Spinal cord (tissue), 10 donors: ENCODE results near the gene DBR1. TPM values are rescaled to one million over a fixed set of nuclear protein-coding genes. Genes with fewer than 3 reads are reported as not detected.

Experiments used
- DNase-seq, 6 donors: peaks; one replicate each; pipeline versions ENCODE4 v3.0.0 to v3.0.0-alpha.2; 2013 to 2015; ENCODE audit warnings: low spot score in 6 of 6, low read depth in 4 of 6
- H3K27ac ChIP-seq: one replicate; pipeline ENCODE4 v1.5.1; 2013; ENCODE audit warnings: low read depth, low read length, control low read depth
- H3K27me3 ChIP-seq: one replicate; pipeline ENCODE4 v1.6.1; 2013; ENCODE audit warnings: low read length; ENCODE audit not compliant: control insufficient read depth, insufficient read depth
- H3K36me3 ChIP-seq: one replicate; pipeline ENCODE4 v1.6.1; 2013; ENCODE audit warnings: low read length; ENCODE audit not compliant: control insufficient read depth, insufficient read depth
- H3K4me1 ChIP-seq: one replicate; pipeline ENCODE4 v1.6.1; 2013; ENCODE audit warnings: low read length; ENCODE audit not compliant: control insufficient read depth, insufficient read depth
- H3K4me3 ChIP-seq: one replicate; pipeline ENCODE4 v1.5.1; 2013; ENCODE audit warnings: low read depth, low read length, control low read depth
- H3K9me3 ChIP-seq: one replicate; pipeline ENCODE4 v1.6.1; 2013; ENCODE audit warnings: low read length; ENCODE audit not compliant: control insufficient read depth, insufficient read depth
- WGBS: methylation state at CpG from one replicate; pipeline ENCODE4 v1.1.5; 2013; ENCODE audit warnings: missing lambda C conversion rate; ENCODE audit not compliant: insufficient coverage; 5-methylcytosine and 5-hydroxymethylcytosine counted together
- polyA plus RNA-seq, 2 donors: library from polyadenylated mRNA; unstranded; fragments of 120-200 nt; gene quantifications; one replicate each; pipeline ENCODE4 v1.2.1, GENCODE V29; 2013; ENCODE audit not compliant: insufficient read length in 2 of 2
- total RNA-seq, 2 donors: library from RNA; depleted of rRNA in 1 of 2; stranded (reverse); fragments of 120-200 nt in 1 of 2; fragments of >200 nt in 1 of 2; gene quantifications; one replicate each; pipeline versions ENCODE4 v1.2.3 to v1.2.4, GENCODE V29; 2013 to 2014
- donor health status: healthy.

DBR1 gene
- total and polyA plus RNA-seq, 4 donors = 11.9 to 19.9 (median 15.5) TPM

GRCh38 chr3:138188013-138188730, 13.5 kb upstream of the DBR1 start:
- Histone ChIP-seq H3K27me3 (peaks cover 12% of the 10 kb centered on the region), H3K9me3 (no peaks in the 10 kb centered on the region), H3K27ac (peak overlapping the region; percentile 93), H3K36me3 (peaks cover 5% of the 10 kb centered on the region), H3K4me3 (peak overlapping the region; percentile 86), H3K4me1 (no peaks in the 10 kb centered on the region)
- DNase-seq = no peak
- 6% methylated on average over 10 of the region's 17 CpGs for WGBS

DNA sequence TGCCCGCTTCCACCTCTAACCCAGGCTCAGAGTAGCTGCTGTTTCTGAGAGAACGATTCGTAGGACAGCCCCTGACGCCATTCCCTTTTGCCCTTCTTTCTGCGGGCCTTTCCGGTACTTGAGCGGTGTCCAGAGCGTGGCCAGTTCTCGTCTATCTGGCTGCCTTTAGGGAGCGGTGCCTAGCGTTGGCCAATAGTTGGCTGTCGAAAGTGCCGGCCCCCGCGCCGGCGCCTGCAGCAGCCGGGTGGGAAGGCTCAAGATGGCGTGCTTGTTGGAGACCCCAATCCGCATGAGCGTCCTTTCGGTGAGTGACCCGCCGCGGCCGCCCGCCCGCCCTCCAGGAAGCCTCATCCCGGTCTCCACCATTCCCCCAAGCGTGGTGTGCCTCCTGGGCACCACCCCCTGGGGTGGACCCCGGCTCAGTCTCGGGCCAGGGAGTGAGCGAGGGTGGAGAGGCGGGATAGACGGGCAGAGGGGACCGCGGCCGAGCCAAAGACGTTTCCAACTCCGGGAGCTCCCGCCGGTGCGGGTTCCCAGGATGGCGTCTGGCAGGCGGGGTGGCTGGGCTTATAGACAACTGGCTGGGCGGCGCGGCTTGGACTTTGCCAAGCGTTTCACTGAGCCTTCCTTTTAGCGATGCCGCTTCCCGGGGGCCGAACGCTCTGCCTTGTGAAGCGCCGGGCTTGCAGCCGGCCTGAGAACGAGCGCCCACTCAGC, 12.7 kb upstream of the DBR1 start, which contains the start of gene ARMC8:
Gene ARMC8 (plus strand): TSS at position 6 of the 717 bp plus-strand sequence. CDS start 254 bp downstream, at position 260.
- Histone ChIP-seq H3K4me1 (no peaks in the 10 kb centered on the region), H3K27me3 (peaks cover 19% of the 10 kb centered on the region), H3K27ac (peak within 1 kb of the TSS; percentile 93), H3K9me3 (no peaks in the 10 kb centered on the region), H3K4me3 (peak within 1 kb of the TSS; percentile 86), H3K36me3 (peaks cover 3% of the 10 kb centered on the region)
- peak in 3 of 6 donors; percentile 49 to 93 (median 85) for DNase-seq
- WGBS = 0% methylated on average over 58 of the region's 59 CpGs

GRCh38 chr3:138186803-138187295, 12.1 kb upstream of the DBR1 start:
- WGBS = 0% methylated on average over 14 of the region's 25 CpGs
- H3K27me3 ChIP-seq = peaks cover 19% of the 10 kb centered on the region
- H3K36me3 ChIP-seq = peaks cover 2% of the 10 kb centered on the region
- no peaks in the 10 kb centered on the region for H3K4me1 ChIP-seq
- no peaks in the 10 kb centered on the region for H3K9me3 ChIP-seq
- DNase-seq = peak in 4 of 6 donors; percentile 80 to 97 (median 90)
- peak overlapping the region; percentile 86 for H3K4me3 ChIP-seq
- H3K27ac ChIP-seq = peak overlapping the region; percentile 93

DNA sequence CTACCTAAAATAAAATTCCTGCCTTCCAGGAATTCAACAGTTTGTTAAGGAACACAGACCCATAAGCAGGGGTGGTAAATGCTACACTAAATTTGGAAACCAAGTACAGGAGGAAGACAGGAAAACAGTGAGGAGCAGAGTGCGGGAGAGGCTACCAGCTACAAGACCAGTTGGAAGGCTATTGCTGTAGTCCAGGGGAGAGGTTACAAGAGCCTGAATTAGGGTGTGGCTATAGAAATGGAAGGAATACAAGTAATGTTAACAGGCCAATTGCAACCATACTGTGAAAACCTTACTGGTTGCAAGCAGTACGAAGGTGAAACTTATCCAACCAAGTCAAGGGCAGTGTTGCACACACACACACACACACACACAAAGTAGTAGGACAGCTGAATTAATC, 11.5 kb upstream of the DBR1 start:
- Histone ChIP-seq H3K4me3 (no peak overlapping the region), H3K9me3 (no peaks in the 10 kb centered on the region), H3K27me3 (peaks cover 19% of the 10 kb centered on the region), H3K36me3 (no peaks in the 10 kb centered on the region), H3K4me1 (no peaks in the 10 kb centered on the region), H3K27ac (no peak overlapping the region)
- 100% methylated on average over 1 of the region's 2 CpGs for WGBS
- no peak for DNase-seq

DNA sequence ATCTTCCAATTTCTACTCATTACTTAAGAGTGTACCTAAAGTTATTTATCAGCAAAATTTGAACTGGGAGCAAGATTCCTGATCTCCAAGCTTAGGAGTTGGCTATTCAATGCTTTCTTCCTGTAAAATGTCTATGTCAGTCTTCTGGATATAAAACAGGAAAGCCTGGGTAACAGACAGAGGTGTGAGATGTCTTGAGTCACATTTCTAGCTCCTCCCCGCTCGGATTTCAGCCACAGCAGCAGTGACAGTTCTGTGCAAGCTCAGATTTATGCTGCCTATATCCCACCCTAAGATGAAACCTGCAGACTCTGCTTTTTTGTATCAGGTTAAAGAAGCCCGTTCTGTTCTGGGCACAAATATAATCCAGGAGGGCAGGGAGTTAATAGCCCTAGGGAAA, 10.3 kb upstream of the DBR1 start:
- Histone ChIP-seq H3K27me3 (peaks cover 19% of the 10 kb centered on the region), H3K4me3 (no peak overlapping the region), H3K9me3 (no peaks in the 10 kb centered on the region), H3K4me1 (no peaks in the 10 kb centered on the region), H3K27ac (no peak overlapping the region), H3K36me3 (no peaks in the 10 kb centered on the region)
- WGBS = 42% methylated on average over 2 of the region's 3 CpGs
- DNase-seq = no peak

- no CpG with 5 or more reads among the region's 2 CpGs for WGBS
- DNase-seq = peak in 2 of 6 donors; percentile 46 to 78
- Histone ChIP-seq H3K36me3 (no peaks in the 10 kb centered on the region), H3K27me3 (peaks cover 14% of the 10 kb centered on the region), H3K27ac (no peak overlapping the region), H3K9me3 (no peaks in the 10 kb centered on the region), H3K4me1 (no peaks in the 10 kb centered on the region), H3K4me3 (no peak overlapping the region)
Observed at GRCh38 chr3:138180375-138181029, 5.8 kb upstream of the DBR1 start.

GRCh38 chr3:138173769-138174420, 826 bp downstream of the DBR1 start:
- H3K4me3 ChIP-seq = peak overlapping the region; percentile 85
- H3K4me1 ChIP-seq = peaks cover 11% of the 10 kb centered on the region
- no peak for DNase-seq
- WGBS = 71% methylated on average over 11 of the region's 13 CpGs
- peaks cover 8% of the 10 kb centered on the region for H3K36me3 ChIP-seq
- H3K27ac ChIP-seq = peak overlapping the region; percentile 72
- H3K27me3 ChIP-seq = no peaks in the 10 kb centered on the region
- no peaks in the 10 kb centered on the region for H3K9me3 ChIP-seq

DNA sequence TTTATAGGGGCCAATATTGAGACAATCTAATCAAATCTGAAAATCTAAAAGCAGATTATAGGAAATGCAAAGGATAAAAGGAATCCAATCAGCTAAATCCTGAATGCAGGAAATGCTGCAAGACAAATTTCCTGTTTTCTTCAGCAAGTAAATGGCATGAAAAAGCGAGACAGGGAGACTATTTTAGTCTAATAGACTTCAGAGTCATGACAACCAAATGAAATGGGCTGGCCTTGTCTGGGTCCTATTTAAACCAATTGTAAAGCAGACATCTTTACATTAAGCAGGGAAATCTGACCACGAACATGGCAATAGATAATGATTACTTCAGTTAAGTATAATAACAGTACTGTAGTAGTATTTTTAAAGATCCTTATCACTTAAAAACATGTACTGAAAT, 2.1 kb downstream of the DBR1 start:
- no peak for DNase-seq
- no peak overlapping the region for H3K27ac ChIP-seq
- H3K4me3 ChIP-seq = no peak overlapping the region
- 63% methylated on average over 1 of the region's 2 CpGs for WGBS
- peaks cover 16% of the 10 kb centered on the region for H3K36me3 ChIP-seq
- no peaks in the 10 kb centered on the region for H3K9me3 ChIP-seq
- H3K4me1 ChIP-seq = peaks cover 11% of the 10 kb centered on the region
- no peaks in the 10 kb centered on the region for H3K27me3 ChIP-seq

DNA sequence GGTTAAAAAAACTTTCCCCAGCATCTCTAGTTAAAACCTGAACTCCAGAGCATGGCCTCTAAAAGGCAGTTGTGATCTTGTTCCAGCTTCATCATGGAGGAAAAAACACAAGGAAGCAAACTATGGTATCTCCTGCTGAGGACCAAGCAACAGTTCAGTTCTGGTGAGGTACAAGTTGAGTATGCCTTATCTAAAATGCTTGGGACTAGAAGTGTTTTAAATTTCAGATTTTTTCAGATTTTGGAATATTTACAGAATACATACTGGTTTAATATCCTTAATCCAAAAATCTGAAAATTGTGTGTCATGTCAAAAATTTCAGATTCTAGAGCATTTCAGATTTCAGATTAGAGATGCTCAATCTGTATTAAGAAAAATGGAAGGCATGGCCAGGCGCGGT, 9.7 kb downstream of the DBR1 start:
- peaks cover 39% of the 10 kb centered on the region for H3K36me3 ChIP-seq
- no peak for DNase-seq
- H3K9me3 ChIP-seq = no peaks in the 10 kb centered on the region
- H3K4me3 ChIP-seq = no peak overlapping the region
- no peaks in the 10 kb centered on the region for H3K27me3 ChIP-seq
- H3K4me1 ChIP-seq = no peaks in the 10 kb centered on the region
- H3K27ac ChIP-seq = no peak overlapping the region
- 95% methylated on average over 2 of the region's 2 CpGs for WGBS
